Measurements from ENCODE around the gene PAGR1. TPM values are rescaled to one million over a fixed set of nuclear protein-coding genes. Genes with fewer than 3 reads are reported as not detected.
A peak's percentile ranks its signal among the peaks of the same experiment; 100 is the strongest.
"Not testable (repeated sequence)": the region's sequence is repeated elsewhere in the genome, so short reads cannot be mapped to it uniquely, and the experiment has no call there.

PAGR1 gene
- polyA plus RNA-seq, 4 donors: 36.9 to 46.0 (median 43.1) TPM

GRCh38 chr16:29775742-29776408, 40.1 kb upstream of the PAGR1 start:
- H3K4me3 ChIP-seq (ENCODE audit: low read depth in 1 of 3, low read length in 3 of 3): no peak overlapping the region
- peak; percentile 39 to 69 for DNase-seq
- H3K9me3 ChIP-seq (ENCODE audit: control insufficient read depth in 2 of 2, insufficient read depth in 1 of 2, low read depth in 1 of 2, low read length in 1 of 2): no peaks in the 10 kb centered on the region
- no peak overlapping the region for H3K27ac ChIP-seq (ENCODE audit: low read depth in 1 of 3, low read length in 2 of 3)
- peaks cover 0 to 8% (median 0%) of the 10 kb centered on the region in 3 donors for H3K36me3 ChIP-seq (ENCODE audit: control insufficient read depth in 3 of 3, insufficient read depth in 2 of 3, low read depth in 1 of 3, low read length in 3 of 3)
- WGBS, 3 donors: 53 to 72% (median 60%) methylated on average over 4 of the region's 4 CpGs
- no peaks in the 10 kb centered on the region for H3K4me1 ChIP-seq (ENCODE audit: control insufficient read depth in 3 of 3, insufficient read depth in 2 of 3, low read depth in 1 of 3, low read length in 2 of 3)
- FAIRE-seq: no peak
- no peaks in the 10 kb centered on the region for H3K27me3 ChIP-seq (ENCODE audit: control insufficient read depth in 3 of 3, insufficient read depth in 3 of 3, low read length in 3 of 3)

GRCh38 chr16:29777576-29778350, 38.2 kb upstream of the PAGR1 start, which contains the start of gene ZG16:
Gene ZG16, plus strand, starts transcription at chr16:29778256. Its CDS starts 1,011 bp downstream, at chr16:29779267.
- DNase-seq (peak in 1 of 2 donors; percentile 59), FAIRE-seq (no peak)
- H3K36me3 ChIP-seq (ENCODE audit: control insufficient read depth in 3 of 3, insufficient read depth in 2 of 3, low read depth in 1 of 3, low read length in 3 of 3): peaks cover 0 to 8% (median 0%) of the 10 kb centered on the region in 3 donors
- H3K27ac ChIP-seq (ENCODE audit: low read depth in 1 of 3, low read length in 2 of 3): no peak within 1 kb of the TSS
- no peaks in the 10 kb centered on the region for H3K4me1 ChIP-seq (ENCODE audit: control insufficient read depth in 3 of 3, insufficient read depth in 2 of 3, low read depth in 1 of 3, low read length in 2 of 3)
- H3K27me3 ChIP-seq (ENCODE audit: control insufficient read depth in 3 of 3, insufficient read depth in 3 of 3, low read length in 3 of 3): no peaks in the 10 kb centered on the region
- no peak within 1 kb of the TSS for H3K4me3 ChIP-seq (ENCODE audit: low read depth in 1 of 3, low read length in 3 of 3)
- H3K9me3 ChIP-seq (ENCODE audit: control insufficient read depth in 2 of 2, insufficient read depth in 1 of 2, low read depth in 1 of 2, low read length in 1 of 2): no peaks in the 10 kb centered on the region
- 72 to 82% (median 77%) methylated on average over 10 of the region's 10 CpGs for WGBS, 3 donors

- DNase-seq (no peak), FAIRE-seq (no peak)
- WGBS, 3 donors: 77 to 79% (median 77%) methylated on average over 10 of the region's 10 CpGs
- Histone ChIP-seq H3K27me3 (ENCODE audit: control insufficient read depth in 3 of 3, insufficient read depth in 3 of 3, low read length in 3 of 3) (no peaks in the 10 kb centered on the region), H3K4me3 (ENCODE audit: low read depth in 1 of 3, low read length in 3 of 3) (peak overlapping the region in 1 of 3 donors; percentile 8), H3K27ac (ENCODE audit: low read depth in 1 of 3, low read length in 2 of 3) (no peak overlapping the region), H3K9me3 (ENCODE audit: control insufficient read depth in 2 of 2, insufficient read depth in 1 of 2, low read depth in 1 of 2, low read length in 1 of 2) (peaks cover 0 to 7% of the 10 kb centered on the region in 2 donors), H3K36me3 (ENCODE audit: control insufficient read depth in 3 of 3, insufficient read depth in 2 of 3, low read depth in 1 of 3, low read length in 3 of 3) (peaks cover 0 to 8% (median 0%) of the 10 kb centered on the region in 3 donors), H3K4me1 (ENCODE audit: control insufficient read depth in 3 of 3, insufficient read depth in 2 of 3, low read depth in 1 of 3, low read length in 2 of 3) (no peaks in the 10 kb centered on the region)
These were observed 36.5 kb upstream of the PAGR1 start for GRCh38 chr16:29779474-29779873.

- not testable (repeated sequence) for H3K36me3 ChIP-seq (ENCODE audit: control insufficient read depth in 3 of 3, insufficient read depth in 2 of 3, low read depth in 1 of 3, low read length in 3 of 3); H3K4me1 ChIP-seq (ENCODE audit: control insufficient read depth in 3 of 3, insufficient read depth in 2 of 3, low read depth in 1 of 3, low read length in 2 of 3); H3K27me3 ChIP-seq (ENCODE audit: control insufficient read depth in 3 of 3, insufficient read depth in 3 of 3, low read length in 3 of 3); H3K4me3 ChIP-seq (ENCODE audit: low read depth in 1 of 3, low read length in 3 of 3); H3K9me3 ChIP-seq (ENCODE audit: control insufficient read depth in 2 of 2, insufficient read depth in 1 of 2, low read depth in 1 of 2, low read length in 1 of 2); FAIRE-seq; H3K27ac ChIP-seq (ENCODE audit: low read depth in 1 of 3, low read length in 2 of 3)
- peak in 1 of 2 donors; percentile 41 for DNase-seq
- WGBS, 3 donors: 71 to 77% (median 75%) methylated on average over 13 of the region's 13 CpGs
These were observed 32.6 kb upstream of the PAGR1 start for GRCh38 chr16:29783094-29783953.

- peaks cover 0 to 7% of the 10 kb centered on the region in 2 donors for H3K9me3 ChIP-seq (ENCODE audit: control insufficient read depth in 2 of 2, insufficient read depth in 1 of 2, low read depth in 1 of 2, low read length in 1 of 2)
- no peaks in the 10 kb centered on the region for H3K4me1 ChIP-seq (ENCODE audit: control insufficient read depth in 3 of 3, insufficient read depth in 2 of 3, low read depth in 1 of 3, low read length in 2 of 3)
- DNase-seq: no peak
- peaks cover 0 to 6% (median 0%) of the 10 kb centered on the region in 3 donors for H3K36me3 ChIP-seq (ENCODE audit: control insufficient read depth in 3 of 3, insufficient read depth in 2 of 3, low read depth in 1 of 3, low read length in 3 of 3)
- H3K27me3 ChIP-seq (ENCODE audit: control insufficient read depth in 3 of 3, insufficient read depth in 3 of 3, low read length in 3 of 3): no peaks in the 10 kb centered on the region
- H3K27ac ChIP-seq (ENCODE audit: low read depth in 1 of 3, low read length in 2 of 3): no peak overlapping the region
- FAIRE-seq: no peak
- WGBS, 3 donors: 89 to 94% (median 91%) methylated on average over 2 of the region's 2 CpGs
- no peak overlapping the region for H3K4me3 ChIP-seq (ENCODE audit: low read depth in 1 of 3, low read length in 3 of 3)
These were observed 31.8 kb upstream of the PAGR1 start for GRCh38 chr16:29784157-29784556.

GRCh38 chr16:29784901-29785500, 31.0 kb upstream of the PAGR1 start:
- no peaks in the 10 kb centered on the region for H3K27me3 ChIP-seq (ENCODE audit: control insufficient read depth in 3 of 3, insufficient read depth in 3 of 3, low read length in 3 of 3)
- FAIRE-seq: no peak
- 17 to 66% (median 58%) methylated on average over 38 of the region's 38 CpGs for WGBS, 3 donors
- H3K27ac ChIP-seq (ENCODE audit: low read depth in 1 of 3, low read length in 2 of 3): peak overlapping the region in 1 of 3 donors; percentile 40
- H3K4me1 ChIP-seq (ENCODE audit: control insufficient read depth in 3 of 3, insufficient read depth in 2 of 3, low read depth in 1 of 3, low read length in 2 of 3): peaks cover 0 to 4% (median 0%) of the 10 kb centered on the region in 3 donors
- DNase-seq: peak in 1 of 2 donors; percentile 76
- H3K4me3 ChIP-seq (ENCODE audit: low read depth in 1 of 3, low read length in 3 of 3): no peak overlapping the region
- peaks cover 0 to 3% (median 0%) of the 10 kb centered on the region in 3 donors for H3K36me3 ChIP-seq (ENCODE audit: control insufficient read depth in 3 of 3, insufficient read depth in 2 of 3, low read depth in 1 of 3, low read length in 3 of 3)
- peaks cover 0 to 7% of the 10 kb centered on the region in 2 donors for H3K9me3 ChIP-seq (ENCODE audit: control insufficient read depth in 2 of 2, insufficient read depth in 1 of 2, low read depth in 1 of 2, low read length in 1 of 2)

GRCh38 chr16:29787155-29787554, 28.8 kb upstream of the PAGR1 start:
- FAIRE-seq; H3K4me3 ChIP-seq (ENCODE audit: low read depth in 1 of 3, low read length in 3 of 3); H3K4me1 ChIP-seq (ENCODE audit: control insufficient read depth in 3 of 3, insufficient read depth in 2 of 3, low read depth in 1 of 3, low read length in 2 of 3); H3K9me3 ChIP-seq (ENCODE audit: control insufficient read depth in 2 of 2, insufficient read depth in 1 of 2, low read depth in 1 of 2, low read length in 1 of 2); H3K27ac ChIP-seq (ENCODE audit: low read depth in 1 of 3, low read length in 2 of 3); H3K36me3 ChIP-seq (ENCODE audit: control insufficient read depth in 3 of 3, insufficient read depth in 2 of 3, low read depth in 1 of 3, low read length in 3 of 3); H3K27me3 ChIP-seq (ENCODE audit: control insufficient read depth in 3 of 3, insufficient read depth in 3 of 3, low read length in 3 of 3); DNase-seq: not testable (repeated sequence)
- 84 to 89% (median 87%) methylated on average over 4 of the region's 4 CpGs for WGBS, 3 donors
